ENCODE measurements around the gene OR2G3.

The OR2G3 gene

GRCh38 chr1:247605286-247605685 lies at the start of gene OR2G3:
OR2G3 (plus strand) TSS chr1:247605586; CDS start chr1:247605586, 0 bp downstream.
- no peak for DNase-seq (ENCODE audit: low read depth in 4 of 4, low spot score in 1 of 4)

GRCh38 chr1:247557926-247558674 lies 47.3 kb upstream of the OR2G3 start:
- no peak for DNase-seq (ENCODE audit: low read depth in 4 of 4, low spot score in 1 of 4)

GRCh38 chr1:247561711-247562110 lies 43.7 kb upstream of the OR2G3 start:
- DNase-seq (ENCODE audit: low read depth in 4 of 4, low spot score in 1 of 4) = no peak

GRCh38 chr1:247562198-247562597 lies 43.2 kb upstream of the OR2G3 start:
- no peak for DNase-seq (ENCODE audit: low read depth in 4 of 4, low spot score in 1 of 4)

- DNase-seq (ENCODE audit: low read depth in 4 of 4, low spot score in 1 of 4) = no peak
These were observed 31.1 kb upstream of the OR2G3 start for GRCh38 chr1:247574236-247574635.

- DNase-seq (ENCODE audit: low read depth in 4 of 4, low spot score in 1 of 4) = no peak
These were observed 30.7 kb upstream of the OR2G3 start for GRCh38 chr1:247574664-247575063.

GRCh38 chr1:247576514-247576913 lies 28.9 kb upstream of the OR2G3 start:
- DNase-seq (ENCODE audit: low read depth in 4 of 4, low spot score in 1 of 4) = no peak

- no peak for DNase-seq (ENCODE audit: low read depth in 4 of 4, low spot score in 1 of 4)
These were observed 26.4 kb upstream of the OR2G3 start for GRCh38 chr1:247578946-247579460.

- no peak for DNase-seq (ENCODE audit: low read depth in 4 of 4, low spot score in 1 of 4)
These were observed 17.3 kb upstream of the OR2G3 start, which contains the start of gene OR2G2 for GRCh38 chr1:247588060-247588459. OR2G2 (plus strand) TSS chr1:247588360; CDS start chr1:247588360, 0 bp downstream.

- DNase-seq (ENCODE audit: low read depth in 4 of 4, low spot score in 1 of 4) = no peak
These were observed 8.0 kb downstream of the OR2G3 start for GRCh38 chr1:247613405-247613804.

GRCh38 chr1:247614625-247615024 lies 9.2 kb downstream of the OR2G3 start:
- DNase-seq (ENCODE audit: low read depth in 4 of 4, low spot score in 1 of 4) = no peak

GRCh38 chr1:247627951-247628350 lies 22.6 kb downstream of the OR2G3 start:
- DNase-seq (ENCODE audit: low read depth in 4 of 4, low spot score in 1 of 4) = no peak

GRCh38 chr1:247638011-247638410 lies 32.6 kb downstream of the OR2G3 start:
- DNase-seq (ENCODE audit: low read depth in 4 of 4, low spot score in 1 of 4) = no peak

GRCh38 chr1:247638781-247639180 lies 33.4 kb downstream of the OR2G3 start:
- no peak for DNase-seq (ENCODE audit: low read depth in 4 of 4, low spot score in 1 of 4)

- peak in 3 of 4 experiments; percentile 7 to 47 (median 25) for DNase-seq (ENCODE audit: low read depth in 4 of 4, low spot score in 1 of 4)
These were observed 34.1 kb downstream of the OR2G3 start for GRCh38 chr1:247639381-247639981.

GRCh38 chr1:247642742-247643141 lies 37.4 kb downstream of the OR2G3 start:
- DNase-seq (ENCODE audit: low read depth in 4 of 4, low spot score in 1 of 4) = no peak

- no peak for DNase-seq (ENCODE audit: low read depth in 4 of 4, low spot score in 1 of 4)
These were observed 41.5 kb downstream of the OR2G3 start for GRCh38 chr1:247646867-247647266.

- no peak for DNase-seq (ENCODE audit: low read depth in 4 of 4, low spot score in 1 of 4)
These were observed 42.5 kb downstream of the OR2G3 start for GRCh38 chr1:247647864-247648263.

GRCh38 chr1:247653040-247653439 lies 47.7 kb downstream of the OR2G3 start:
- no peak for DNase-seq (ENCODE audit: low read depth in 4 of 4, low spot score in 1 of 4)

All from stimulated activated CD4-positive, alpha-beta T cell treated with anti-CD3 and anti-CD28 coated beads, Interleukin-1b, Interleukin-23, amount 100 ng/mL, for 24 hours (primary cell).